D721Med (cell line): Measurements from ENCODE around the gene C7.
"Not testable (repeated sequence)": the region's sequence is repeated elsewhere in the genome, so short reads cannot be mapped to it uniquely, and the experiment has no call there.

Experiments
- DNase-seq: peaks from one replicate; pipeline ENCODE4 v3.0.0; 2011; ENCODE audit warnings: low spot score; ENCODE audit not compliant: insufficient read length
- FAIRE-seq: peaks from 2 replicates; lab custom pipeline; 2011; peaks lifted over from hg19 to GRCh38; lab: Jason Lieb, UNC
- CTCF ChIP-seq: IDR thresholded peaks from 2 replicates; pipeline ENCODE4 v1.5.1; 2012; ENCODE audit warnings: mild to moderate bottlenecking, control low read depth; ENCODE audit not compliant: insufficient read depth; ENCODE audit errors: missing control alignments

The C7 gene

GRCh38 chr5:41004931-41005330 is 95.6 kb downstream of the C7 start:
- DNase-seq, result no peak
- no peak for TF ChIP-seq CTCF
- FAIRE-seq, result no peak

- DNase-seq (no peak), FAIRE-seq (no peak)
- no peak for TF ChIP-seq CTCF
Observed at GRCh38 chr5:41009232-41009631, 99.9 kb downstream of the C7 start.

GRCh38 chr5:41010572-41010971 is 101.3 kb downstream of the C7 start:
- no peak for FAIRE-seq
- no peak for TF ChIP-seq CTCF
- no peak for DNase-seq

GRCh38 chr5:41012318-41012717 is 103.0 kb downstream of the C7 start:
- FAIRE-seq (no peak), DNase-seq (no peak)
- TF ChIP-seq CTCF, result no peak

DNA sequence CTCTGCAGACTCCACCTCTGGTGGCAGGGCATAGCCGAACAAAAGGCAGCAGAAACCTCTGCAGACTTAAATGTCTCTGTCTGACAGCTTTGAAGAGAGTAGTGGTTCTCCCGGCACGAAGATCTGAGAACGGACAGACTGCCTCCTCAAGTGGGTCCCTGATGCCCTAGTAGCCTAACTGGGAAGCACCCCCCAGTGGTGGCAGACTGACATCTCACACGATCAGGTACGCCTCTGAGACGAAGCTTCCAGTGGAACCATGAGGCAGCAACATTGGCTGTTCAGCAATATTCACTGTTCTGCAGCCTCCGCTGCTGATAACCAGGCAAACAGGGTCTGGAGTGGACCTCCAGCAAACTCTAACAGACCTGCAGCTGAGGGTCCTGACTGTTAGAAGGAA is 113.3 kb downstream of the C7 start:
- DNase-seq, FAIRE-seq: not testable (repeated sequence)
